Activated CD8-positive, alpha-beta memory T cell treated with anti-CD3 and anti-CD28 coated beads, Interleukin-2, amount 50 U/mL, for 24 hours (primary cell): ENCODE results near the gene ZNF814.
A peak's percentile ranks its signal among the peaks of the same experiment; 100 is the strongest.
"Not testable (repeated sequence)": the region's sequence is repeated elsewhere in the genome, so short reads cannot be mapped to it uniquely, and the experiment has no call there.

Experiments
- DNase-seq: peaks from one replicate; pipeline ENCODE4 v3.0.0-alpha.2; 2020; ENCODE audit errors: extremely low read depth

Gene ZNF814

DNA sequence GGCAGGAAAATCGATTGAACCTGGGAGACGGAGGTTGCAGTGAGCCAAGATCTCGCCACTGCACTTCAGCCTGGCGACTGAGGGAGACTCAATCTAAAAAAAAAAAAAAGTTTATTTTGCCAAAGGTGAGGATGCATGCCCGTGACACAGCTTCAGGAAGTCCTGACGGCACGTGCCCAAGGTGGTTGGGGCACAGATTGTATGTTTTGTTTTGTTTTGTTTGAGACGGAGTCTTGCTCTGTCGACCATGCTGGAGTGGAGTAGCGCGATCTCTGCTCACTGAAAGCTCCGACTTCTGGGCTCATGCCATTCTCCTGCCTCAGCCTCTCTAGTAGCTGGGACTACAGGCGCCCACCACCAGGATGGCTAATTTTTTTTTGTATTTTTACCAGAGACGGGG is 70.9 kb downstream of the ZNF814 start:
- DNase-seq: no peak

DNA sequence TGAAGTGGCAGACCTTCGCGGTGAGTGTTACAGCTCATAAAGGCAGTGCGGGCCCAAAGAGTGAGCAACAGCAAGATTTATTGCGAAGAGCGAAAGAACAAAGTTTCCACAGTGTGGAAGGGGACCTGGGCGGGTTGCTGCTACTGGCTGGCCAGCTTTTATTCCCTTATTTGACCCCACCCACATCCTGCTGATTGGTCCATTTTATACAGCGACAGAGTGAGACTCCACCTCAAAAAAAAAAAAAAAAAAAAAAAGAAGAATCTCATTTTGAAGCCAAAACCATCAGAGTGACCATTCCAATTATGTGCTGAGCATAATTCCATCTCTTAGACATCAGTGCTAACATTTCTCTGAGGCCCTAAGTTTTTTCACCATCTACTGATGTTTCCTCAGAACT is 72.2 kb downstream of the ZNF814 start:
- no peak for DNase-seq

DNA sequence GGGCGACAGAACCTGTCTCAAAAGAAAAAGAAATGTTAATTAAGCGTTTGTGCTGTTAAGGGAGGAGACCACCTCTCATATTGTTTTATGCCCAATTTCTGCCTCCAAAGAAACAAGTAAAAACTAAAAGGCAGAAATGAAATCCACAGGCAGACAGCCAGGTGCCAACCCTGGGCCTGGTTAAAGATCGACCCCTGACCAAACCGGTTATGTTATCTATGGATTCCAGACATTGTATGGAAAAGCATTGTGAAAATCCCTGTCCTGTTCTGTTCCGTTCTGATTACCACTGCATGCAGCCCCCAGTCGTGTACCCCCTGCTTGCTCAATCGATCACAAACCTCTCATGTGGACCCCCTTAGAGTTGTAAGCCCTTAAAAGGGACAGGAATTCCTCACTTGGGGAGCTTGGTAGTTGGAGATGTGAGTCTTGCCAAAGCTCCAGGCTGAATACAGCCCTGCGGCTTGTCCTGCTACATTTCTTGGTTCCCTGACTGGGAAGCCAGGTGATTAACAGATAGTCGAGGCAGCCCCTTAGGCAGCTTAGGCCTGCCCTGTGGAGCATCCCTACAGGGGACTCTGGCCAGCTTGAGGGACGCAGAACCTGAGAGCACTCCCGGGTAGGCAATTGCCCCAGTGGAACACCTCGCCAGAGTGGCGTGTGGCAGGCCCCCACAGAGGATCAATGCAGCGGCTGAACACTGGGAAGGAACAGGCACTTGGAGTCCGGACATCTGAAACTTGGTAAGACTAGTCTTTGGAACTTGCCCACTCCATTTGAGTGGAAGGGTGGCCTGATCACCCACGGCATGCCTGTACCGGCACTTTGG is 73.4 kb downstream of the ZNF814 start:
- no peak for DNase-seq

DNA sequence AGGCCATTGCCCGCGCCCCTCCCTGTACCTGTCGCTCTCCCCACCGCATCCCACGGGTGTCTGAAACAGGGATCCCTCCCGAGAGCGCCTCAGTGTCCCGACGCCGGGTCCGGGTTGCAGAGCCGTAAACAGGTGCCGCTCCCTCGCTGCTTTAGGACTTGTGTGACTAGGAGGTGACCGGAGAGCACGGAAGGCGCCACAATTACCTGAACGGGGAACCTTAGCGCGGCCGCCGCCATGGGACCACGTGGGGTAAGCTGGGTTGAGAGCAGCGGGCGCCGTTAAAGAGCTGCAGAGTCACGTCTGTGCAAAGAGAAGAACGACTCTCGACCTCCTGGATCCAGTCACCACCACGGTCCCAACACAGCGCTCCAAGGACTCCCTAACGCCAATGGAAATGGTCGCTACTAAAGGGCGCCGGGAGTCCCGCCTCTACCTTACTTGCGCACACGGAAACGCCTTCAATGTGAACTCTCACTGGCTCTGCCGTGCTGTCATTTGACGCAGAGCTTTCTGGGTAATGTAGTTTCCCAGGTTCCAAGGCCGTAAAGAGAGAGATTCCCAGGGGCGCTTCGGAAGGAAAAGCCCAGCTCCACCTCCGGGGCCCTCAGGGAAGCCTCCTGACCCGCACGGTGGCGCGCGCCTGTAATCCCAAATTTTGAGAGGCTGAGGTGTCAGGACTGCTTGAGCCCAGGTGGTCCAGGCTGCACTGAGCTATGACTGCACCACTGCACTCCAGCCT is 74.2 kb downstream of the ZNF814 start, which contains the start of gene ZNF552:
ZNF552 (minus strand) TSS at position 409 of the 742 bp plus-strand sequence; CDS start at position 239, 170 bp downstream.
- DNase-seq: peak; percentile 42

DNA sequence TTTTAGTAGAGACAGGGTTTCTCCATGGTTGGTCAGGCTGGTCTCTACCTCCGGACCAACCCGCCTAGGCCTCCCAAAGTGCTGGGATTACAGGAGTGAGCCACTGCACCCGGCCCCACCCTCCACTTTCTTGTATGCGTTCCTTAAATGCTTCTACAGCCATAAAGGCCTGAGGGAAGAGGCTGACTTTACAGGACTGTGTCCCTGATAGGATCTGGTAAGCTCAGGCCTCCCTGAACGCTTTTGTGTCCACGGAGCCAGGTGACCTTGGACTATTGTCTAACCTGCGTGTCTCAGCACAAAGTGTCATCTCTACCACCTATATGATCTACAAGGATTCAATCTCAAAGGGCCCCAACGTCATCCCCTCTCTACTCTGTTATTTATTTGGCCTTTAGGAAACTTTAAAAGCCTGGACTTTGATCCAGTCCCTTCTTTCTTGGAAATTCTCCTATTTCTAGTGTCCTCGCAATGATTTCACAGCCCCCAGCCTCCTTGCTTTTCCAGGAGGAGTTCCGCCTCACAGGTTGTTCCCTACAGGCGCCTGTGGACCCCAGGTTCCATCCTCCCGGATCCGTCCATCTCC is 74.8 kb downstream of the ZNF814 start:
- no peak for DNase-seq

DNA sequence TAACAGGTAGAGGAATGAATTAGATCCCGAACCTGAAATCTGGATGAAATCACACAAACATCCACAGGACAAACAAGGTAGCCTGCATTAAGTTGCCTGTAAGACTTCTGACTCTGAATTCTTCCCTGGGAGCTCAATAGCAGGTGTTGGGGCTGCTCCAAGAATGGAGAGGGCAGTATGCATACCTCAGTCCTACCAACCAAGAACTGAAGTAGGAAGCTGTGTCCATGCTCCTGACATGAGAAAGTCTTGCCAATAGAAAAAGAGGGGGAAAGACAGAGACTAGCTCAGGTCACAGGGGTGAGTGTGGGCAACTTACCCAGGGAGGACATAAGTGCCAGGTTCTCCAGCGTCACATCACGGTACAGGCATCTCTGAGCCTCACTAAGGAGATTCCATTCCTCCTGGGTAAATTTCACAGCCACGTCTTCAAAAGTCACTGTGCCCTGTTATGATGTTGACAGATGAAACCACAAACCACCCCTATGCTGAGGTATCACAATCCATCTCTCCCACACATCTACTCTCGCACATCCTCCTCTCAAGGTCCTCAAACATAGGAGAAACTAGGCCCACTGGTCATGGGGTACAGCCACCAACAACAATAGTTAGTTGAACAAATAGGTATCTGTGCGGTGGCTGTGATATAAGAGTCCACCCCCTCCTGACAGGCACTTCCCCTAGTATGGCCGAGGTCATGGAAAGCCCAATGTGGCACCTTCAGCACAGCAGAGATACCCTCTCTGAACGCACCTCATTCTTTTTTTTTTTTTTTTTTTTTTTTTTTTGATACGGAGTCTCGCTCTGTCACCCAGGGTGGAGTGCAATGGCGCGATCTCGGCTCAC is 75.6 kb downstream of the ZNF814 start:
- DNase-seq: not testable (repeated sequence)

DNA sequence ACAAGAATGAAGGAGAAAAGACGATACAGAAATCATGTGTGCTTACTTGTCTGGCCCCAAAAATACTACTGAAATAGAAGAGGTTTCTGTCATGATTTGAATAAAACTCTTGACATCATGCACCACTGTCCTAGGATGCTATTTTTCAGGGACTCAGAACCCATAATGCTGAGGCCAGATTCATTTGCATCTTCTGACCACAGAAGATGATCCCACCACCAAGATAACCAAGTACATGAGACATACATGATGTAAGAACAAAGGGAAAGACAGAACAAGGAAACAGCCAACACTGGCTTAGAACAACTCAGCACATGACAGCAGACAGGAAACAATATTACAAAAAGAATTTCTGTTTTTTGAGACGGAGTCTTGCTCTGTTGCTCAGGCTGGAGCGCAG is 76.6 kb downstream of the ZNF814 start:
- no peak for DNase-seq

DNA sequence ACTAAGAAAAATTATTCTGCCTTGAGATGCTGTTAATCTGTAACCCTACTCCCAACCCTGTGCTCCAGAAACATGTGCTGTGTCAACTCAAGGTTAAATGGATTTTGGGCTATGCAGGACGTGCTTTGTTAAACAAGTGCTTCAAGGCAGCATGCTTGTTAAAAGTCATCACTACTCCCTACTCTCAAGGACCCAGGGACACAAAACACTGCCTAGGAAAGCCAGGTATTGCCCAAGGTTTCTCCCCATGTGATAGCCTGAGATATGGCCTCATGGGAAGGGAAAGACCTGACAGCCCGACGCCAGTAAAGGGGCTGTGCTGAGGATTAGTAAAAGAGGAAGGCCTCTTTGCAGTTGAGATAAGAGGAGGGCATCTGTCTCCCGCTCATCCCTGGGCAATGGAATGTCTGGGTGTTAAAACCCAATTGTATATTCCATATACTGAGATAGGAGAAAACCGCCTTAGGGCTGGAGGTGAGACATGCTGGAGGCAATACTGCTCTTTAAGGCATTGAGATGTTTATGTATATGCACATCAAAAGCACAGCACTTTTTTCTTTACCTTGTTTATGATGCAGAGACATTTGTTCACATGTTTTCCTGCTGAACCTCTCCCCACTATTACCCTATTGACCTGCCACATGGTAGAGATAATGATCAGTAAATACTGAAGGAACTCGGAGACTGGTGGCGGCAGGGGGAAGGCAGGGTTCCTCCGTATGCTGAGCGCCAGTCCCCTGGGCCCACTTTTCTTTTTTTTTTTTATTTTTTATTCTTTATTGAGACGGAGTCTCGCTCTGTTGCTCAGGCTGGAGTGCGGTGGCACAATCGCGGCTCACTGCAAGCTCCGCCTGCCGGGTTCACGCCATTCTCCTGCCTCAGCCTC is 78.2 kb downstream of the ZNF814 start:
- not testable (repeated sequence) for DNase-seq

DNA sequence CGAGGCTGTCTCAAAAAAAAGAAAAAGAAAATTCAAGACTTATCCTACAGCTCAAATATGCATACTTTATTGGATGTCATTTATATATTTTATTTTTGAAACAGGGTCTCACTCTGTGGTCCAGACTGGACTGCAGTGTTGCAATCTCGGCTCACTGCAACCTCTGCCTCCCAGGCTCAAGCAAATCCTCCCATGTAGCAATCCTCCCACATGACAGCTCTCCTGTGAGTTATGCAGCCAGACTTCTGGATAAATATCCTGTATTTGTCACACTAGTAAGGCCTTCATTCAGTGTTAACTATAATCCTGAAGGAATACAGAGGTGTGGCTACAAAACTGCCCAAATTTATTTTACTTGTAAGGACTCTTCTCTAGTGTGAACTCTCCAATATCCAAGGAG is 81.3 kb downstream of the ZNF814 start:
- DNase-seq: no peak

DNA sequence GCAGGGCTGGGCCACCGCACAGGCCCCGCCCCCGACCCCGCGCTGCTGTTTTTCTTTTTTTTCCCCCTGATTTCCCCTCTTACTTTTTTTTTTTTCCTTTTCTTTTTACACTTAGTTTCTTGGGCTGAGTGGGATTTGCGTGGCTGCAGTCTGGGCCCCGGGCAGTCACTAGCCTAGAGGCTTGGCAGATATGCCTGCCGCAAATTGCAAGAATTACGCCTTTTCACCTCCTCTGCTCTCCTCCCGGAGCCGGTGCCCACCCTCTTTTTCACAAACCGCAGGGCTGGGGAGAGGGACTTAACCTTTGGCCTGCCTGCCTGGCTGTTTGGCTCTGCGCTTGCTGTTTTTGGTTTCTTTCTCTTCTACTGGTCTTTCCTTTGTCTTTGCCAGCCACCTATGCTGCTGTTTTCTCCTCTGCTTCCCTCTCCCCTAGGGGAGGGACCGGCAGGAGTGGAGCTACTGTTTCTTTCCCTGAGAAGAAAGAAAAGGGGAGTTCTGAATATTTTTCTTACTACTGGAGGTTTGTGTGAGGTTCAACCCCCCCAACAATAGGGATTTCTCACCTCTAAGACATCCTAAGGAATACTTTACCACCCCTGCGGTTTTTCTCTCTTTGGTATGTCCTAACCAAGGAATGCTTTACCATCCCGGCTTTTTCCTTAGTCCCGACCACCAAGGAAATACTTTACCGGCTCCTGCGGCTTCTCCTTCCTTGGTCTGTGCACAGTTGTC is 85.1 kb downstream of the ZNF814 start:
- DNase-seq: no peak

DNA sequence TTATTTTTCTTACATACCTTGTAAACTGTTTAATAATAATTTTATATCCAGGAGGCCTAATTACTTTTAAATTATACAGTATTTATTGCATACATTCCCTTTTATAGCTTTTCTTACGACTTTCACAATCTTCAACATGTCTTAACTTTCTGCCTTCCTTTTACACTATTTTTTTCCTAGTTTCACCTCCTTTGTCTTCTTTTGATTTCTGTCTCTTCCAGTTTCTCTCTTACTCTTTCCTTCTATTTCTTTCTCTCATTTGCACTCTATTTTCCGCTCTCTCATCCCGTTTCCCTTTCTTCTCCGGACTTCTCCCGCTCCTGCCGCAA is 85.6 kb downstream of the ZNF814 start:
- no peak for DNase-seq

DNA sequence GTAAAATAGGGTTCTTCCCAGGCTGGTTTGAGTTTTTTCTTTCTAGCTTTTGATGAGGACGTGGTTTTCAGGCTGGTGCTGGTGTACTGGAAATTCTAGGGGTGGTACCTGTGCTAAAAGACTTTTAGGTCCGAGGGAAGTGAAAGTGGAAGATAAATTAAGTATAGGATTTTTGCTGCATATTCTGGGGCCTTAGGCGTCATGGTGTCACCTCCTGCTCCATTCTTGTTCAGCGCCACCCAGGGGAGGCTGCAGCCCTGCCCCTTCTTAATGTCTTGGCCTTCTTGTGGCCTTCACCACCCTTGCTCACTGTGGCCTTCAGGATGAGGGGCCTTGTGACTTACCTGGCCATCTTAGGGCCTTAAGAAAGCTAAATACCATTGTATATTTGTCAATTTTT is 86.6 kb downstream of the ZNF814 start:
- no peak for DNase-seq

DNA sequence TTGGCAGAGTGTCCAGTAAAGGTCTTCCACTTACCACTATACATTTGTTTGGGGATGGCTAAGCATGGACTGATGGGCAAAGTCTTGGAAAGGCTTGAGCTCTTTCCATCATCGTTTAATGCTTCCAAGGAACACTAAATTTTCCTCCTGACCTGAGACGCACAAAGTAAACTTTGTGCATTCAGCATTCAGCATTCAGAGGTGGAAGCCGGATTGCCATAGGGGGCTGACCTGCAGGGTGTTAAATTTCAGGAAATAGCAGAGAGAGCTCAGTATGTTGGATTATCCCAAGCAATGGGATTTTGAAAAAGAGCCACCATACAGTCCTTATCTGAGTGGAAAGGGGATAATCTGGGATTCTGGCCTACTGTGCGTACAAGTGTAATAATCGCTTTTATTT is 88.1 kb downstream of the ZNF814 start:
- DNase-seq: no peak
